ENCODE results near the gene TUBB8.

The TUBB8 gene

GRCh38 chr10:90161-90560 lies 41.1 kb upstream of the TUBB8 start:
- no peak overlapping the region for H3K4me3 ChIP-seq (ENCODE audit: low read depth, low read length)
- DNase-seq (ENCODE audit: low read depth), result no peak
- no peak for TF ChIP-seq CTCF (IDR thresholded peaks at IDR 0.05; ENCODE audit: control insufficient read depth, extremely low read depth, insufficient read depth)

GRCh38 chr10:89248-89647 lies 40.2 kb upstream of the TUBB8 start:
- no peak for TF ChIP-seq CTCF (IDR thresholded peaks at IDR 0.05; ENCODE audit: control insufficient read depth, extremely low read depth, insufficient read depth)
- no peak overlapping the region for H3K4me3 ChIP-seq (ENCODE audit: low read depth, low read length)
- no peak for DNase-seq (ENCODE audit: low read depth)

GRCh38 chr10:88253-88652 lies 39.2 kb upstream of the TUBB8 start:
- TF ChIP-seq CTCF (IDR thresholded peaks at IDR 0.05; ENCODE audit: control insufficient read depth, extremely low read depth, insufficient read depth), result no peak
- no peak for DNase-seq (ENCODE audit: low read depth)
- no peak overlapping the region for H3K4me3 ChIP-seq (ENCODE audit: low read depth, low read length)

- no peak for TF ChIP-seq CTCF (IDR thresholded peaks at IDR 0.05; ENCODE audit: control insufficient read depth, extremely low read depth, insufficient read depth)
- H3K4me3 ChIP-seq (ENCODE audit: low read depth, low read length), result no peak overlapping the region
- DNase-seq (ENCODE audit: low read depth), result no peak
Observed at GRCh38 chr10:87177-88080, 38.3 kb upstream of the TUBB8 start.

- no peak for DNase-seq (ENCODE audit: low read depth)
- H3K4me3 ChIP-seq (ENCODE audit: low read depth, low read length), result no peak overlapping the region
- no peak for TF ChIP-seq CTCF (IDR thresholded peaks at IDR 0.05; ENCODE audit: control insufficient read depth, extremely low read depth, insufficient read depth)
Observed at GRCh38 chr10:86031-86430, 36.9 kb upstream of the TUBB8 start.

GRCh38 chr10:85044-85443 lies 35.9 kb upstream of the TUBB8 start:
- no peak overlapping the region for H3K4me3 ChIP-seq (ENCODE audit: low read depth, low read length)
- no peak for TF ChIP-seq CTCF (IDR thresholded peaks at IDR 0.05; ENCODE audit: control insufficient read depth, extremely low read depth, insufficient read depth)
- DNase-seq (ENCODE audit: low read depth), result no peak
